HCT116 (cell line): ENCODE results near the gene PRKCA. TPM values are rescaled to one million over a fixed set of nuclear protein-coding genes. Genes with fewer than 3 reads are reported as not detected.

Experiments used
- ATAC-seq: fragments of 200-7000 bp; cut with Tn5 transposase; 2 replicates; pipeline ENCODE4 v1.9.1; 2020; ENCODE audit warnings: mild to moderate bottlenecking, moderate library complexity
- BruUV-seq: library from RNA; stranded (reverse); fragments of 400-500 nt; replicated peaks from 2 replicates; lab custom pipeline; 2021; lab: Mats Ljungman, UMichigan
- CTCF ChIA-PET: fragments of 300-600 bp; sonication (Branson Sonifier 250); formaldehyde crosslinking; loops from one replicate; lab custom pipeline; 2021; ENCODE audit warnings: antibody characterized with exemption; lab: Charles Lee
- POLR2A ChIA-PET: fragments of 300-600, 350-600 bp; sonication (Branson Sonifier 250); formaldehyde crosslinking; loops from one replicate; lab custom pipeline; 2021; ENCODE audit warnings: antibody characterized with exemption; lab: Charles Lee
- RAD21 ChIA-PET, 2 experiments: fragments of 300-600 bp; sonication (Branson Sonifier 250); formaldehyde crosslinking; loops; one replicate each; lab custom pipeline; 2023; ENCODE audit warnings: low total read pairs in 2 of 2; ENCODE audit not compliant: uncharacterized antibody in 2 of 2, unreplicated experiment in 2 of 2, low non-redundant PET in 1 of 2; lab: Charles Lee
- DNase-seq: peaks from one replicate; pipeline ENCODE4 v3.0.0-alpha.2; 2010; ENCODE audit warnings: low read depth, low spot score
- H2AFZ ChIP-seq: fragments of 200-600 bp; shearing (Covaris generic), sonication (generic); 2 replicates; pipeline ENCODE4 v1.6.1; 2017; ENCODE audit warnings: low read depth, mixed run types, mixed read lengths, antibody characterized with exemption, low read length; ENCODE audit not compliant: poor library complexity, severe bottlenecking
- H3K27ac ChIP-seq: 2 replicates; pipeline ENCODE4 v1.5.1; 2012; ENCODE audit warnings: low read depth, low read length
- H3K27me3 ChIP-seq: fragments of 200-600 bp; sonication (generic); 2 replicates; pipeline ENCODE4 v1.6.1; 2016; ENCODE audit warnings: mixed run types, low read length, mixed read lengths; ENCODE audit not compliant: insufficient read depth
- H3K36me3 ChIP-seq, 2 experiments: fragments of 200-500 bp in 1 of 2; fragments of 200-600 bp in 1 of 2; sonication (Bioruptor generic) in 1 of 2; sonication (generic) in 1 of 2; 2 replicates each; pipeline versions ENCODE4 v1.5.1 to v1.6.1; 2014 to 2016; ENCODE audit warnings: low read length in 2 of 2, inconsistent platforms in 1 of 2, mixed read lengths in 1 of 2, mixed run types in 1 of 2; ENCODE audit not compliant: insufficient read depth in 2 of 2, control insufficient read depth in 1 of 2
- H3K4me1 ChIP-seq, 2 experiments: fragments of 200-600 bp in 1 of 2; sonication (generic) in 1 of 2; 2 replicates each; pipeline versions ENCODE4 v1.5.1 to v1.6.1; 2012 to 2017; ENCODE audit warnings: low read length in 2 of 2, inconsistent platforms in 1 of 2, mild to moderate bottlenecking in 1 of 2, mixed read lengths in 1 of 2, mixed run types in 1 of 2, moderate library complexity in 1 of 2; ENCODE audit not compliant: insufficient read depth in 2 of 2, control insufficient read depth in 1 of 2
- H3K4me2 ChIP-seq: fragments of 200-600 bp; sonication (generic); 2 replicates; pipeline ENCODE4 v1.6.1; 2017; ENCODE audit warnings: mixed run types, low read length, mixed read lengths
- H3K4me3 ChIP-seq, 2 experiments: fragments of 200-600 bp in 1 of 2; sonication (generic) in 1 of 2; replicated peaks in 1 of 2; 2 replicates each; pipeline ENCODE4 v1.5.1; 2011 to 2016; ENCODE audit warnings: low read length in 2 of 2, control low read depth in 1 of 2, low read depth in 1 of 2, mild to moderate bottlenecking in 1 of 2, mixed read lengths in 1 of 2, mixed run types in 1 of 2
- H3K79me2 ChIP-seq: fragments of 200-600 bp; sonication (generic); 2 replicates; pipeline ENCODE4 v1.6.1; 2017; ENCODE audit warnings: mild to moderate bottlenecking, mixed run types, low read length, moderate library complexity, mixed read lengths; ENCODE audit not compliant: insufficient read depth
- H3K9ac ChIP-seq: fragments of 200-600 bp; sonication (generic); 2 replicates; pipeline ENCODE4 v1.6.1; 2016; ENCODE audit warnings: low read length, mixed read lengths
- H3K9me2 ChIP-seq: fragments of 200-600 bp; sonication (generic), shearing (Covaris generic); 2 replicates; pipeline ENCODE4 v1.6.1; 2017; ENCODE audit warnings: mixed run types, mild to moderate bottlenecking, moderate library complexity; ENCODE audit not compliant: insufficient read depth
- H3K9me3 ChIP-seq, 2 experiments: fragments of 200-500 bp in 1 of 2; fragments of 200-600 bp in 1 of 2; sonication (Bioruptor generic) in 1 of 2; sonication (generic) in 1 of 2; 2 replicates each; pipeline ENCODE4 v1.6.1; 2014 to 2017; ENCODE audit warnings: low read length in 2 of 2, mixed read lengths in 2 of 2, inconsistent platforms in 1 of 2, low read depth in 1 of 2, mild to moderate bottlenecking in 1 of 2, mixed run types in 1 of 2, moderate library complexity in 1 of 2; ENCODE audit not compliant: control insufficient read depth in 1 of 2, insufficient read depth in 1 of 2
- H4K20me1 ChIP-seq: fragments of 200-600 bp; sonication (generic), shearing (Covaris generic); 2 replicates; pipeline ENCODE4 v1.6.1; 2017; ENCODE audit warnings: mixed run types, mild to moderate bottlenecking, moderate library complexity; ENCODE audit not compliant: insufficient read depth
- CBX3 ChIP-seq: IDR thresholded peaks from 2 replicates; pipeline ENCODE4 v1.6.1; 2012; ENCODE audit warnings: low read depth
- ELF1 ChIP-seq: IDR thresholded peaks from 2 replicates; pipeline ENCODE4 v1.6.1; 2012; ENCODE audit warnings: low read depth, borderline replicate concordance
- EZH2 ChIP-seq: fragments of 200-600 bp; sonication (generic); IDR thresholded peaks from 2 replicates; pipeline ENCODE4 v1.6.1; 2017; ENCODE audit warnings: antibody characterized with exemption, mixed run types
- JUND ChIP-seq: IDR thresholded peaks from 2 replicates; pipeline ENCODE4 v1.6.1; 2012
- POLR2A ChIP-seq: IDR thresholded peaks from 2 replicates; pipeline ENCODE4 v1.7.0; 2011; ENCODE audit warnings: borderline replicate concordance; ENCODE audit not compliant: insufficient read depth, insufficient read length; ENCODE audit errors: extremely low read depth
- POLR2AphosphoS5 ChIP-seq: IDR thresholded peaks from 2 replicates; pipeline ENCODE4 v1.6.1; 2011; ENCODE audit warnings: mild to moderate bottlenecking, low read depth, low read length, moderate library complexity
- SIN3A ChIP-seq: IDR thresholded peaks from 2 replicates; pipeline ENCODE4 v1.6.1; 2012; ENCODE audit warnings: low read depth
- YY1 ChIP-seq: IDR thresholded peaks from 2 replicates; pipeline ENCODE4 v1.6.1; 2011; ENCODE audit warnings: low read length, low read depth, moderate library complexity, mild to moderate bottlenecking; ENCODE audit not compliant: insufficient replicate concordance; ENCODE audit errors: extremely low read depth
- ZFX ChIP-seq: fragments of 450-650 bp; IDR thresholded peaks from 2 replicates; pipeline ENCODE4 v1.6.1; 2017
- ZNF274 ChIP-seq: fragments of 200-500 bp; sonication (Bioruptor generic); IDR thresholded peaks from 2 replicates; pipeline ENCODE4 v1.6.1; 2014; ENCODE audit warnings: mild to moderate bottlenecking, low read depth, low read length, inconsistent platforms
- intact Hi-C: fragments of 100-400 bp; cut with micrococcal nuclease; formaldehyde crosslinking; loops from 2 replicates; pipeline ENCODE4 v1.10.0; 2022
- total RNA-seq: library from RNA; stranded (reverse); gene quantifications from one replicate; pipeline ENCODE4 v1.2.1, GENCODE V29; 2021; ENCODE audit not compliant: unreplicated experiment
- TF ChIP-seq, protein P1 (sequence below): IDR thresholded peaks from 2 replicates; pipeline ENCODE4 v1.6.1; 2011; ENCODE audit warnings: mild to moderate bottlenecking, low read length, moderate library complexity; ENCODE audit not compliant: insufficient replicate concordance; ENCODE audit errors: extremely low read depth
- TF ChIP-seq, protein P2 (sequence below): IDR thresholded peaks from 2 replicates; pipeline ENCODE4 v1.6.1; 2012

PRKCA gene
- total RNA-seq, 1 experiment from 2014 or later = 18.8 TPM

DNA sequence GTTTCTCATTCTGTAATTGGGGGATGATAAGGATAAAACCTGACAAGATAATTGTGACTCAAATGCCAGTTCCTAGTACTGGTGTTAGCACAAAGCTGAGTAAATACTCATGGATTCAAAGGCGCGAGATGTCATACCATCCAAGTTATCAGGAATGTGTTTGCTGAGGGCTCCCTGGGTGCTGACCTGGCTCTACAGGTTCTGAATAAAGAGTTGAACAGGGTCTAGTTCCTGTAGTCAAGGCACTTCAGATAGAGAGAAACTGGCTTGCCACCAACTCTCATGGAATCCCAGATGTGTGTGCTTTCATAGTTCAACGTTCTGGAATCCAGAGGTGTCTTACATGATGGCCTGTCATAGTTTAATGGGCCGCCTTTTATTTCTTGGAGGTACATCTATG is 141.6 kb downstream of the PRKCA start:
- Histone ChIP-seq H4K20me1 (no peaks in the 10 kb centered on the region), H3K27ac (no peak overlapping the region), H3K4me1 (no peaks in the 10 kb centered on the region), H3K36me3 (no peaks in the 10 kb centered on the region), H3K4me3 (no peak overlapping the region), H3K9ac (no peak overlapping the region), H3K79me2 (no peaks in the 10 kb centered on the region), H3K9me3 (no peaks in the 10 kb centered on the region), H3K4me2 (no peak overlapping the region), H3K9me2 (no peaks in the 10 kb centered on the region), H2AFZ (no peak overlapping the region), H3K27me3 (no peaks in the 10 kb centered on the region)
- DNase-seq (no peak), ATAC-seq (no peak)
- intact Hi-C loops = no loop called here
- BruUV-seq = no TSS peak
- ChIA-PET POLR2A (no interaction called here), RAD21 (no interaction called here), CTCF (no interaction called here)
- no peak for TF ChIP-seq ZFX
- no peak for TF ChIP-seq SIN3A
- TF ChIP-seq, protein P1, sequence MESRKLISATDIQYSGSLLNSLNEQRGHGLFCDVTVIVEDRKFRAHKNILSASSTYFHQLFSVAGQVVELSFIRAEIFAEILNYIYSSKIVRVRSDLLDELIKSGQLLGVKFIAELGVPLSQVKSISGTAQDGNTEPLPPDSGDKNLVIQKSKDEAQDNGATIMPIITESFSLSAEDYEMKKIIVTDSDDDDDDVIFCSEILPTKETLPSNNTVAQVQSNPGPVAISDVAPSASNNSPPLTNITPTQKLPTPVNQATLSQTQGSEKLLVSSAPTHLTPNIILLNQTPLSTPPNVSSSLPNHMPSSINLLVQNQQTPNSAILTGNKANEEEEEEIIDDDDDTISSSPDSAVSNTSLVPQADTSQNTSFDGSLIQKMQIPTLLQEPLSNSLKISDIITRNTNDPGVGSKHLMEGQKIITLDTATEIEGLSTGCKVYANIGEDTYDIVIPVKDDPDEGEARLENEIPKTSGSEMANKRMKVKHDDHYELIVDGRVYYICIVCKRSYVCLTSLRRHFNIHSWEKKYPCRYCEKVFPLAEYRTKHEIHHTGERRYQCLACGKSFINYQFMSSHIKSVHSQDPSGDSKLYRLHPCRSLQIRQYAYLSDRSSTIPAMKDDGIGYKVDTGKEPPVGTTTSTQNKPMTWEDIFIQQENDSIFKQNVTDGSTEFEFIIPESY = no peak
- TF ChIP-seq POLR2A = no peak
- TF ChIP-seq ZNF274 = no peak
- TF ChIP-seq CBX3 = no peak
- TF ChIP-seq JUND = no peak
- TF ChIP-seq ELF1 = no peak

DNA sequence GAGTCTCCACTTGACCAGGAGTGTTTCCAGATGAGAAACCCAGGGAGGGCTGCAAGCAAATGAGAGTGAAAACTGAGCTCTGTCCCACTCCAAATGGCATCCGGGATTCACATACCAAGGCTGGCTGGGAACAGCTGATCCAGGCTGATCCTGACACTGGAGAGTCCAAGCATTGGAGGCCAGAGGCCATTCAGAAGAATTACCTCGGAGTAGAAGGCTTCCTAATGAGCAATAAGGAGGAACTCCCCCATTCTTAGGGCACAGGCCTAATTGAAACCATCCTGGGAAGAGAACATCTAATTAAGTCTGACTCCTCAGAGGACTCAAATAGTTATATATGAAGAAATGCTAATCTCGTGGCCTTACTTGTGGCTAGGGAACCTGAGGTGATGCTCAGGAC is 142.8 kb downstream of the PRKCA start:
- RAD21 ChIA-PET = no interaction called here
- BruUV-seq = no TSS peak

More for the DNA sequence above, 142.8 kb downstream of the PRKCA start:
- Histone ChIP-seq H3K27me3 (no peaks in the 10 kb centered on the region), H3K9ac (no peak overlapping the region), H3K9me3 (no peaks in the 10 kb centered on the region), H3K4me1 (no peaks in the 10 kb centered on the region), H3K36me3 (no peaks in the 10 kb centered on the region), H3K9me2 (no peaks in the 10 kb centered on the region)
- CTCF ChIA-PET = no interaction called here
- ATAC-seq = no peak
- POLR2A ChIA-PET = no interaction called here
- TF ChIP-seq, protein P2, sequence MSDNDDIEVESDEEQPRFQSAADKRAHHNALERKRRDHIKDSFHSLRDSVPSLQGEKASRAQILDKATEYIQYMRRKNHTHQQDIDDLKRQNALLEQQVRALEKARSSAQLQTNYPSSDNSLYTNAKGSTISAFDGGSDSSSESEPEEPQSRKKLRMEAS = no peak
- TF ChIP-seq ZNF274 = no peak
- no peak for TF ChIP-seq EZH2
- no peak for TF ChIP-seq POLR2AphosphoS5
- TF ChIP-seq SIN3A = no peak
- no peak for TF ChIP-seq YY1
- TF ChIP-seq, all 23 proteins: peak for 0
- intact Hi-C loops = no loop called here
- no peak overlapping the region for H3K4me3 ChIP-seq
- no peak for DNase-seq
- H4K20me1 ChIP-seq = no peaks in the 10 kb centered on the region
- no peaks in the 10 kb centered on the region for H3K79me2 ChIP-seq
- no peak overlapping the region for H3K27ac ChIP-seq
- H2AFZ ChIP-seq = no peak overlapping the region
- H3K4me2 ChIP-seq = no peak overlapping the region
